ENCODE data around the gene FAM186B.

FAM186B gene

GRCh38 chr12:49555631-49556390, 49.6 kb downstream of the FAM186B start:
- no peak for TF ChIP-seq CTCF (IDR thresholded peaks at IDR 0.05; ENCODE audit: borderline replicate concordance, insufficient read depth, low read depth, low read length)
- no peak overlapping the region for H3K4me3 ChIP-seq (ENCODE audit: low read depth, low read length)

- no peak for TF ChIP-seq CTCF (IDR thresholded peaks at IDR 0.05; ENCODE audit: borderline replicate concordance, insufficient read depth, low read depth, low read length)
- no peak overlapping the region for H3K4me3 ChIP-seq (ENCODE audit: low read depth, low read length)
Measured at GRCh38 chr12:49554266-49554665, 51.2 kb downstream of the FAM186B start.

GRCh38 chr12:49553512-49554088, 51.8 kb downstream of the FAM186B start:
- no peak overlapping the region for H3K4me3 ChIP-seq (ENCODE audit: low read depth, low read length)
- TF ChIP-seq CTCF (IDR thresholded peaks at IDR 0.05; ENCODE audit: borderline replicate concordance, insufficient read depth, low read depth, low read length): peak; percentile 50; the same call in 1 of the 2 replicates

- no peak overlapping the region for H3K4me3 ChIP-seq (ENCODE audit: low read depth, low read length)
- no peak for TF ChIP-seq CTCF (IDR thresholded peaks at IDR 0.05; ENCODE audit: borderline replicate concordance, insufficient read depth, low read depth, low read length)
Measured at GRCh38 chr12:49552899-49553298, 52.5 kb downstream of the FAM186B start.

- no peak overlapping the region for H3K4me3 ChIP-seq (ENCODE audit: low read depth, low read length)
- TF ChIP-seq CTCF (IDR thresholded peaks at IDR 0.05; ENCODE audit: borderline replicate concordance, insufficient read depth, low read depth, low read length): no peak
Measured at GRCh38 chr12:49552425-49552824, 53.0 kb downstream of the FAM186B start.

GRCh38 chr12:49552014-49552413, 53.4 kb downstream of the FAM186B start:
- no peak overlapping the region for H3K4me3 ChIP-seq (ENCODE audit: low read depth, low read length)
- TF ChIP-seq CTCF (IDR thresholded peaks at IDR 0.05; ENCODE audit: borderline replicate concordance, insufficient read depth, low read depth, low read length): no peak

- no peak overlapping the region for H3K4me3 ChIP-seq (ENCODE audit: low read depth, low read length)
- TF ChIP-seq CTCF (IDR thresholded peaks at IDR 0.05; ENCODE audit: borderline replicate concordance, insufficient read depth, low read depth, low read length): no peak
Measured at GRCh38 chr12:49550693-49551252, 54.7 kb downstream of the FAM186B start.
